GM21825 (cell line): Measurements from ENCODE around the gene MED25.

Experiments used
- ATAC-seq: cut with Tn5 transposase; IDR thresholded peaks from one replicate; pipeline ENCODE4 v1.9.1; 2021; ENCODE audit warnings: mild to moderate bottlenecking, moderate library complexity; ENCODE audit not compliant: unreplicated experiment

MED25 gene

GRCh38 chr19:49884109-49884508, 66.0 kb downstream of the MED25 start:
- no peak for ATAC-seq

GRCh38 chr19:49884760-49885159, 66.7 kb downstream of the MED25 start:
- ATAC-seq, result no peak
